SK-N-SH (cell line): ENCODE measurements around the gene ZNF33B. TPM values are rescaled to one million over a fixed set of nuclear protein-coding genes. Genes with fewer than 3 reads are reported as not detected.

ENCODE experiments used
- CTCF ChIA-PET: fragments of 300-600, 350-600 bp; formaldehyde crosslinking; extraction: SDS; loops from one replicate; lab custom pipeline; 2021; lab: Yijun Ruan, JAX
- POLR2A ChIA-PET: fragments of 350-600 bp; sonication (Branson Sonifier 250); formaldehyde crosslinking; extraction: SDS; loops from one replicate; lab custom pipeline; 2020; ENCODE audit warnings: antibody characterized with exemption, inconsistent platforms; lab: Yijun Ruan, JAX
- DNase-seq: peaks from one replicate; pipeline ENCODE4 v3.0.0; 2012
- H2AFZ ChIP-seq: fragments of 200-600 bp; sonication (generic); 2 replicates; pipeline ENCODE4 v1.8.1; 2016; ENCODE audit warnings: antibody characterized with exemption, mild to moderate bottlenecking, low read depth
- H3F3A ChIP-seq: fragments of 200-600 bp; sonication (generic); replicated peaks from 2 replicates; pipeline ENCODE3; 2016; ENCODE audit warnings: antibody characterized with exemption, mild to moderate bottlenecking; ENCODE audit not compliant: insufficient read depth
- H3K27ac ChIP-seq, 2 experiments: fragments of 200-500 bp in 1 of 2; fragments of 200-600 bp in 1 of 2; sonication (Bioruptor generic) in 1 of 2; sonication (generic), shearing (Covaris generic) in 1 of 2; 2 replicates each; pipeline versions ENCODE4 v1.5.1 to v1.6.1; 2014 to 2016; ENCODE audit warnings: low read depth in 2 of 2, inconsistent platforms in 1 of 2, low read length in 1 of 2, mild to moderate bottlenecking in 1 of 2, mixed read lengths in 1 of 2
- H3K27me3 ChIP-seq: fragments of 200-600 bp; sonication (generic), shearing (Covaris generic); 2 replicates; pipeline ENCODE4 v1.6.1; 2016; ENCODE audit warnings: mixed run types; ENCODE audit not compliant: insufficient read depth
- H3K36me3 ChIP-seq, 2 experiments: fragments of 200-500 bp in 1 of 2; fragments of 200-600 bp in 1 of 2; sonication (Bioruptor generic) in 1 of 2; sonication (generic) in 1 of 2; replicated peaks in 1 of 2; 2 replicates each; pipeline versions ENCODE3 to v1.5.1; 2014 to 2016; ENCODE audit warnings: low read length in 1 of 2, mild to moderate bottlenecking in 1 of 2; ENCODE audit not compliant: insufficient read depth in 2 of 2, control insufficient read depth in 1 of 2
- H3K4me1 ChIP-seq, 2 experiments: fragments of 200-500 bp in 1 of 2; fragments of 200-600 bp in 1 of 2; sonication (Bioruptor generic) in 1 of 2; sonication (generic), shearing (Covaris generic) in 1 of 2; 2 replicates each; pipeline versions ENCODE4 v1.5.1 to v1.6.1; 2014 to 2016; ENCODE audit warnings: low read depth in 1 of 2, low read length in 1 of 2, mixed run types in 1 of 2; ENCODE audit not compliant: insufficient read depth in 2 of 2, control insufficient read depth in 1 of 2
- H3K4me2 ChIP-seq: fragments of 200-600 bp; sonication (generic), shearing (Covaris generic); 2 replicates; pipeline ENCODE4 v1.6.1; 2017; ENCODE audit warnings: mixed run types
- H3K4me3 ChIP-seq, 2 experiments: fragments of 200-500 bp in 1 of 2; fragments of 200-600 bp in 1 of 2; sonication (Bioruptor generic) in 1 of 2; sonication (generic), shearing (Covaris generic) in 1 of 2; 2 replicates each; pipeline versions ENCODE4 v1.5.1 to v1.8.1; 2014 to 2016; ENCODE audit warnings: low read depth in 2 of 2, inconsistent platforms in 1 of 2, low read length in 1 of 2, mild to moderate bottlenecking in 1 of 2, mixed read lengths in 1 of 2, moderate library complexity in 1 of 2
- H3K79me2 ChIP-seq: fragments of 200-600 bp; sonication (generic); 2 replicates; pipeline ENCODE4 v1.8.1; 2017; ENCODE audit warnings: mild to moderate bottlenecking; ENCODE audit not compliant: insufficient read depth
- H3K9ac ChIP-seq: fragments of 200-600 bp; sonication (generic); 2 replicates; pipeline ENCODE4 v1.6.1; 2017; ENCODE audit warnings: mixed run types
- H3K9me2 ChIP-seq: fragments of 200-600 bp; sonication (generic); 2 replicates; pipeline ENCODE4 v1.6.1; 2017; ENCODE audit warnings: mixed run types
- H3K9me3 ChIP-seq: fragments of 200-600 bp; sonication (generic); 2 replicates; pipeline ENCODE4 v1.6.1; 2017; ENCODE audit warnings: mixed run types, mild to moderate bottlenecking, moderate library complexity
- H4K20me1 ChIP-seq: fragments of 200-600 bp; sonication (generic); 2 replicates; pipeline ENCODE4 v1.6.1; 2017; ENCODE audit warnings: mild to moderate bottlenecking, mixed run types; ENCODE audit not compliant: insufficient read depth
- ELF1 ChIP-seq: IDR thresholded peaks from 2 replicates; pipeline ENCODE4 v1.4.0; 2012
- EZH2phosphoT487 ChIP-seq: fragments of 200-600 bp; sonication (generic); IDR thresholded peaks from 2 replicates; pipeline ENCODE4 v1.6.1; 2017; ENCODE audit warnings: low read depth, mixed run types, mild to moderate bottlenecking, antibody characterized with exemption, moderate library complexity, borderline replicate concordance
- FOSL2 ChIP-seq: IDR thresholded peaks from 2 replicates; pipeline ENCODE4 v1.4.0; 2012; ENCODE audit warnings: low read depth, mild to moderate bottlenecking, moderate library complexity, borderline replicate concordance
- GABPA ChIP-seq: IDR thresholded peaks from 2 replicates; pipeline ENCODE4 v1.4.0; 2012; ENCODE audit warnings: low read depth, mild to moderate bottlenecking
- NRF1 ChIP-seq: IDR thresholded peaks from 2 replicates; pipeline ENCODE4 v1.6.1; 2012; ENCODE audit warnings: low read depth, mild to moderate bottlenecking, low read length
- REST ChIP-seq: IDR thresholded peaks from 2 replicates; pipeline ENCODE4 v1.6.1; 2012; ENCODE audit warnings: mild to moderate bottlenecking, low read depth, low read length, moderate library complexity
- SIN3A ChIP-seq: IDR thresholded peaks from 2 replicates; pipeline ENCODE4 v1.6.1; 2012; ENCODE audit warnings: low read depth, mild to moderate bottlenecking, low read length, moderate library complexity, borderline replicate concordance
- WGBS: methylation state at CpG from one replicate; pipeline ENCODE4 v1.1.6; 2017; ENCODE audit warnings: low lambda C conversion rate; 5-methylcytosine and 5-hydroxymethylcytosine counted together
- polyA plus RNA-seq, 3 experiments: library from polyadenylated mRNA; depleted of rRNA; stranded (reverse); fragments of >200 nt; gene quantifications; 2 replicates each; pipeline ENCODE4 v1.2.3, GENCODE V29; 2012
- TF ChIP-seq, protein P1 (sequence below): IDR thresholded peaks from 2 replicates; pipeline ENCODE4 v1.4.0; 2012; ENCODE audit warnings: low read depth, borderline replicate concordance
- TF ChIP-seq, protein P2 (sequence below): IDR thresholded peaks from 2 replicates; pipeline ENCODE4; 2012

Gene ZNF33B
- polyA plus RNA-seq, 1 of the 3 experiments (the other 2 are of a cell fraction), result 5.6 TPM

GRCh38 chr10:42648512-42648911 is 10.1 kb upstream of the ZNF33B start (continued):
- TF ChIP-seq ELF1, result no peak
- TF ChIP-seq, protein P1, sequence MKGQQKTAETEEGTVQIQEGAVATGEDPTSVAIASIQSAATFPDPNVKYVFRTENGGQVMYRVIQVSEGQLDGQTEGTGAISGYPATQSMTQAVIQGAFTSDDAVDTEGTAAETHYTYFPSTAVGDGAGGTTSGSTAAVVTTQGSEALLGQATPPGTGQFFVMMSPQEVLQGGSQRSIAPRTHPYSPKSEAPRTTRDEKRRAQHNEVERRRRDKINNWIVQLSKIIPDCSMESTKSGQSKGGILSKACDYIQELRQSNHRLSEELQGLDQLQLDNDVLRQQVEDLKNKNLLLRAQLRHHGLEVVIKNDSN, result no peak
- no peak for TF ChIP-seq SIN3A

DNA sequence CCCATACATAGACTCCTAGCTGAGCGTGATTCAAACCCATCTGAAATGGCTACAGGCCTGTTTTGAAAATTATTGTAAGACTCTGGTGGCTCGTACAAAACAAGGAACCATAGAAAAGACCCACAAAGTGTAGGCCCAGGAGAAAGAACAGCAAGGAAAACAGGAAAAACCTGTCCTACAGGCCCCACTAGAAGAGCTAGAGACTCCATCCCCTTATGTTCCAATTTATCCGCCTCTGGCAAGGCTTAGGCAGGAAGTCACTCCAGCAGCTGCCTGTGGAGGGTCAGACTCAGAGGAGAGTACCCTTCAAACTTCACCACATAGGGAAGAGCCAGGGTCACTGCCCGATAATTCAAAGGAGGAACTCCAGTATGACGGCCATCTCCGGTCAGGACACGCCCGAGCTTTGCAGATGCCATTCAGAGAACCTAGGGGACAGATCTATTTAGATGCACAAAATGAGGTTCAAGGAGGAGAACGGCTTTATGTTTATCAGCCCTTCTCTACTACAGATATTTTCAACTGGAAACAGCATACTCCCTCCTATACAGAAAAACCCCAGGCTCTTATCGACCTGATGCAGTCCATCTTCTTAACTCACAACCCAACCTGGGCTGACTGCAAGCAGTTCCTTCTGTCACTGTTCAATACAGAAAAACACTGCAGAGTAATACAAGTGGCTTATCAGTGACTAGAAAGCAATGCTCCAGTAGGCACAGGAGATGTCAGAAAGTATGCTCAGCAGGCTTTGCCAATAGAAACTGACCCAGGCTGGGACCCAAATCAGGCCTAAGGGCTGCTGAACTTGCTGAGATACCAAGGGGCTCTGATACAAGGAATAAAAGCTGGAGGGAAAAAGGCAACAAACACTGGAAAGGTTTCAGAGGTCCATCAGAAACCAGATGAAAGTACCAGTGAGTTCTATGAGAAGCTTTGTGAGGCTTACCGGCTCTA is 8.6 kb upstream of the ZNF33B start:
- TF ChIP-seq GABPA, result no peak
- TF ChIP-seq FOSL2, result no peak
- TF ChIP-seq REST, result no peak
- TF ChIP-seq NRF1, result no peak
- no peak for TF ChIP-seq EZH2phosphoT487
- TF ChIP-seq, protein P2, sequence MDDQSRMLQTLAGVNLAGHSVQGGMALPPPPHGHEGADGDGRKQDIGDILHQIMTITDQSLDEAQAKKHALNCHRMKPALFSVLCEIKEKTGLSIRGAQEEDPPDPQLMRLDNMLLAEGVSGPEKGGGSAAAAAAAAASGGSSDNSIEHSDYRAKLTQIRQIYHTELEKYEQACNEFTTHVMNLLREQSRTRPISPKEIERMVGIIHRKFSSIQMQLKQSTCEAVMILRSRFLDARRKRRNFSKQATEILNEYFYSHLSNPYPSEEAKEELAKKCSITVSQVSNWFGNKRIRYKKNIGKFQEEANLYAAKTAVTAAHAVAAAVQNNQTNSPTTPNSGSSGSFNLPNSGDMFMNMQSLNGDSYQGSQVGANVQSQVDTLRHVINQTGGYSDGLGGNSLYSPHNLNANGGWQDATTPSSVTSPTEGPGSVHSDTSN, result no peak
- Histone ChIP-seq H3K4me1 (no peaks in the 10 kb centered on the region), H4K20me1 (no peaks in the 10 kb centered on the region), H3K36me3 (peaks cover 2 to 11% of the 10 kb centered on the region in 2 experiments), H3K9ac (no peak overlapping the region), H3F3A (no peaks in the 10 kb centered on the region), H3K9me3 (no peaks in the 10 kb centered on the region), H3K4me2 (no peak overlapping the region), H3K27ac (no peak overlapping the region), H3K9me2 (no peaks in the 10 kb centered on the region), H2AFZ (no peak overlapping the region), H3K79me2 (no peaks in the 10 kb centered on the region), H3K4me3 (no peak overlapping the region), H3K27me3 (no peaks in the 10 kb centered on the region)
- ChIA-PET CTCF (no interaction called here), POLR2A (no interaction called here)
- 84% methylated on average over 10 of the region's 11 CpGs for WGBS
- no peak for DNase-seq
